ENCODE measurements around the gene MDM2. TPM values are rescaled to one million over a fixed set of nuclear protein-coding genes. Genes with fewer than 3 reads are reported as not detected.
"Not testable (repeated sequence)": the region's sequence is repeated elsewhere in the genome, so short reads cannot be mapped to it uniquely, and the experiment has no call there.

Gene MDM2
- total RNA-seq, 1 experiment from 2014 or later, result 159 TPM

DNA sequence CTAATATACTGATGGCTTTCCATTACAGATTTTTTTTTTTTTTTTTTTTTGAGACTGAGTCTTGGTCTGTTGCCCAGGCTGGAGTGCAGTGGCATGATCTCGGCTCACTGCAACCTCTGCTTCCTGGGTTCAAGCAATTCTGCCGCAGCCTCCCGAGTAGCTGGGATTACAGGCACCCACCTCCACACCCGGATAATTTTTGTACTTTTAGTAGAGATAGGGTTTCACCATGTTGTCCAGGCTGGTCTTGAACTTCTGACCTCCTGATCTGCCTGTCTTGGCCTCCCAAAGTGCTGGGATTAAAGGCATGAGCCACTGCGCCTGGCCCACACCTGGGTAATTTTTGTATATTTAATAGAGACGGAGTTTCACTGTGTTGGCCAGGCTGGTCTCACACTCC, 3.6 kb downstream of the MDM2 start:
- not testable (repeated sequence) for H3K4me1 ChIP-seq (ENCODE audit: insufficient read depth, low read length); H2BK5ac ChIP-seq (ENCODE audit: insufficient read length, low read length); H3K4me2 ChIP-seq (ENCODE audit: insufficient read depth, insufficient read length, low read length); H3K27ac ChIP-seq (ENCODE audit: insufficient read length, low read depth, low read length); H2BK15ac ChIP-seq (ENCODE audit: low read depth, low read length); H3K9ac ChIP-seq (ENCODE audit: extremely low read depth, insufficient read length, low read length); H4K8ac ChIP-seq (replicated peaks; ENCODE audit: insufficient read length, low read depth, low read length); H2AK5ac ChIP-seq (ENCODE audit: insufficient read length, low read length); H2AFZ ChIP-seq (ENCODE audit: low read length); H3K27me3 ChIP-seq (ENCODE audit: insufficient read depth, low read length); H4K5ac ChIP-seq (ENCODE audit: insufficient read length, low read depth, low read length); H4K20me1 ChIP-seq (ENCODE audit: control insufficient read depth, insufficient read depth, insufficient read length); H3K23me2 ChIP-seq (ENCODE audit: insufficient read length, low read depth, low read length, poor library complexity, severe bottlenecking); H3K4ac ChIP-seq (ENCODE audit: low read depth, low read length); H3K56ac ChIP-seq (ENCODE audit: insufficient read length, low read depth, low read length); H3K27me3 Mint-ChIP-seq (ENCODE audit: low read depth); H3K9me3 ChIP-seq (ENCODE audit: control insufficient read depth, low read depth, low read length); DNase-seq; H3K27ac Mint-ChIP-seq; H2BK120ac ChIP-seq (ENCODE audit: low read depth, low read length, poor library complexity, severe bottlenecking); H3K14ac ChIP-seq (ENCODE audit: insufficient read depth, low read length); H2BK20ac ChIP-seq (ENCODE audit: low read depth, low read length, poor library complexity, severe bottlenecking); H3K23ac ChIP-seq (ENCODE audit: insufficient read length, low read depth, low read length); H2BK12ac ChIP-seq (ENCODE audit: insufficient read length, low read depth, low read length); H3K9me3 Mint-ChIP-seq; H3K18ac ChIP-seq (ENCODE audit: insufficient read length, low read depth, low read length); H3K79me1 ChIP-seq (ENCODE audit: insufficient read depth, low read depth, low read length, poor library complexity, severe bottlenecking); H3T11ph ChIP-seq (ENCODE audit: low read length); H3K79me2 ChIP-seq (ENCODE audit: insufficient read depth, low read length); H4K91ac ChIP-seq (ENCODE audit: insufficient read length, low read depth, low read length)
- WGBS (ENCODE audit: extremely low coverage, insufficient read length, low lambda C conversion rate), result no CpG with 5 or more reads among the region's 6 CpGs
- Mint-ChIP-seq H3K4me1 (peaks cover 11 to 17% of the 10 kb centered on the region in 2 experiments), H3K4me3 (peak overlapping the region in 1 of 2 experiments; percentile 94; a peak in 2 of 5 replicates), H3K36me3 (ENCODE audit: insufficient read depth in 1 of 3, low read depth in 3 of 3) (peaks cover 21 to 71% (median 62%) of the 10 kb centered on the region in 3 experiments)
